HG03175 (cell line): Measurements from ENCODE around the gene SERPINE3.

ENCODE experiments used
- ATAC-seq: cut with Tn5 transposase; IDR thresholded peaks from one replicate; pipeline ENCODE4 v1.9.1; 2021; ENCODE audit warnings: mild to moderate bottlenecking, moderate library complexity; ENCODE audit not compliant: unreplicated experiment

SERPINE3 gene

GRCh38 chr13:51339354-51339753 lies at the start of gene SERPINE3:
Gene SERPINE3 (plus strand): TSS chr13:51339691. CDS start chr13:51341092, 1,401 bp downstream.
- ATAC-seq, result no peak

DNA sequence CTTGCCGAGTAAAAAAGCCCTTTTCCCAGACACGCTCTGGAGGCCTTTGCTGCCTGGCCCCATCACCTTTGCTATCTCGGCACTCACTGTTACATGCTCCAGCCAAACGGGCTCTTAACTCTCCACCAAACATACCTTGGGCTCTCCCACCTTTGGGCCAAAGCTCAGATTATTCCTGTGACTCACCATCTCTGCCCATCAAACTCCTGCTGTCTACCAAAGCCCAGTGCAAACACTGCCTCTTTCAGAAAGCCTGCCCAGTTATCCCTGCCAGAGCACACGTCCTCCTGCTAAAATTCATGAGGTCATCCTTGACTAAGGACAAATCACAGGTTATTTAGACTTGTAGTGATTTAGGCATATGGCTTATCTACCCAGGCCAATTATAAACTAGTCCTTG lies 48.1 kb upstream of the SERPINE3 start:
- ATAC-seq, result no peak

DNA sequence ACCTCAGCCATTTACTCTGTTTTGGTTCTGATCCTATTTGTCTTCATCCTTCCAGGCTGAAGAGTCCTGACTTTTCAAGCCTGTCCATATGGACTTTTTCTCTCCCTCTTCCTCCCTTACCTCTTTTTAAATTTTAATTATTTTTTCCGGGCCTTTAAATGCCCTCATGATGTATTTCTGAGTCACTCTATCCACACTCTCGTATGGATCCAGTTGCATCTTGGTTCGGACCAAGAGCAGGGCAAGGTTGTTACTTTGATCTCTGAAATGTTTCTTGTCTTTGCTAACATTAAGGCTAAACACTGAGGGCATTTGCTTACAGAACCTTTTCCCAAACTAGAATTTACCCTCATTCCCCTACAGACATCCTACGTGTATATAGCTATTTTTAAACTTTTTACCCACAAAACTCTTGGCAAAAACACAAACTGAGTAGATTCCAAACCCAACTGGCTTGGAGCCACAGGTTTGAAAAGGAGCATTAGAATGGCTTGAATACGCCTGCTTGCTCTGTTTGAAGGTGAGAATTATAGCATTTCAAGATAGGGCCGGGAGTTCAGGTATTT lies 47.4 kb upstream of the SERPINE3 start:
- ATAC-seq, result no peak

- no peak for ATAC-seq
Observed at GRCh38 chr13:51297556-51297955, 41.9 kb upstream of the SERPINE3 start.

GRCh38 chr13:51298812-51299211 lies 40.7 kb upstream of the SERPINE3 start:
- ATAC-seq, result no peak

GRCh38 chr13:51303063-51303552 lies 36.4 kb upstream of the SERPINE3 start:
- ATAC-seq, result no peak

DNA sequence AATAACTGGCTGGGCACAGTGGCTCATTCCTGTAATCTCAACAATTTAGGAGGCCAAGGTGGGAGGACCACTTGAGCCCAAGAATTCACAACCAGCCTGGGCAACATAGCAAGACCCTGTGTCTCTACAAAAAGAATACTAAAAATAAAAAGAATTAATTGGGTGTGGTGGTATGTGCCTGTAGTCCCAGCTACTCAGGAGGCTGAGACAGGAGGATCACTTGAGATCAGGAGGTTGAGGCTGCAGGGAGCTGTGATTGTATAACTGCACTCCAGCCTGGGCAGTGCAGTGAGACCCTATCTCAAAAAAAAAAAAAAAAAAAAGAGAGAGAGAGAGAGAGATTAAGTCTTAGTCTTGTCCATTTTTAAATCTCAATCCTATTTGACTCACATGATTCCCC lies 35.6 kb upstream of the SERPINE3 start:
- ATAC-seq, result no peak

GRCh38 chr13:51305271-51305967 lies 34.1 kb upstream of the SERPINE3 start:
- no peak for ATAC-seq

DNA sequence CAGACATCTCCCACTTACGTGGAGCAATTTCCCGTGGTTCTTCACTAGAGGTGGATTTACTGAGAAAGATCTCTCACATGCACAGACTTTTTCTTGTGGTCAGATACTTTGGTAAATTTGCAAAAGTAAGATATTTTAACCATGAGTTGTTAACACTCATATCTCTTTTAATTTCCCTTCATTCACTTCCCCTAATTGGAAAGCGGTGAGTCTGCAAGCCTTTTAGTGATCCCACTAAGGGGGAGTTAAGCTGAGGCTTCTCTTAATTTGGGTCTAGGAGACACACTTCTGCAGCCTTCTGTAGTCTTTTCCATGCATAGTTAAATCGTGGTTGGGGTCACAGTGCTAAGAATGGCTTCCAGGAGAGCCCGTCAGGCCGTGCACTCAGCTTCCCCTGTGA lies 30.7 kb upstream of the SERPINE3 start:
- no peak for ATAC-seq

DNA sequence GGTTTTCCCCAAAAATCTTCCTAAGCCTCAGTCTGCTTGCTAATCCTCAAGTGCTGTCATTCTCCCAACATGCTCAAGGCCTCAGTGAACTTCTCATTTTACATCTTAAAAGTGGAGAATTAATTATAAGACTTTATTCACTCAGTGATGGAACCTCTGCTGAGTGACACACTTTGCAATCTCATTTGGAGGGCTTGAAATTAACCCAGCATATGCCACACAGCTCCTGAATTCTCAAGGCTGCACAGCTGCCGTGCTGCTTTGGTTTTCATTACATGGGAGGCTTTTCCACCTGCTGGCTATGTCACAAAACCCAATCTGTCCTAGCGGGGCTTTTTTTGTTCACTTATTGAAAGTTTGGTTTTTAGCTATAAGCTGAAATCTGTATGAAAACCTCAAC lies 28.3 kb upstream of the SERPINE3 start:
- no peak for ATAC-seq

DNA sequence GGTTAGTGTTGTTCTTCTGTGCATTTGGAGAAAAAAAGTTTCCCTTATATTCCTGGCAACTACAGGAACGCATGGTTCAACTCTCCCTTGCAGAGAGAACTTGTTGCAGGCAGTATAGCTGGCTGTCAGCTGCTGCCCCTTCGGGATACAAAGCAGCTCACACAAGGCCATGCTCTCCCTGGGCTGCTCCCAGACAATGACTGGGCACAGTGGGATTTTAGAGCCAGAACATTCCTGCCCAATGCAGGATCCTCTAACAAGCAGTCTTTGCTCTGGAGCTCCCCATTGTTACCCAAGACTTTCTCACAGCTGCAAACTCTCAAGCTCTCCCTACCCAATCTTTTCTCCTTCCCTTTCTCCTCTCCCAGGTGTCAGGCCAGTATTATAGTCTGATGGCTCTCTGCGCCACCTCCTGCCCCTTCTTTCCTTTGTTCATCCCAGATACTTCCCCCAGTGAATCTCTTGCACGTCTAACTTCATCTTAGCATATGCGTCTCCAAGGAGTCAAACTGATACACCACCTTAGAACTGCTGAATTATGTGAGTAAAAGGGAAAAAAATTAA lies 27.5 kb upstream of the SERPINE3 start:
- no peak for ATAC-seq

GRCh38 chr13:51313619-51314018 lies 25.9 kb upstream of the SERPINE3 start:
- no peak for ATAC-seq

GRCh38 chr13:51317262-51317661 lies 22.2 kb upstream of the SERPINE3 start:
- no peak for ATAC-seq

- ATAC-seq, result no peak
Observed at GRCh38 chr13:51318015-51318414, 21.5 kb upstream of the SERPINE3 start.

DNA sequence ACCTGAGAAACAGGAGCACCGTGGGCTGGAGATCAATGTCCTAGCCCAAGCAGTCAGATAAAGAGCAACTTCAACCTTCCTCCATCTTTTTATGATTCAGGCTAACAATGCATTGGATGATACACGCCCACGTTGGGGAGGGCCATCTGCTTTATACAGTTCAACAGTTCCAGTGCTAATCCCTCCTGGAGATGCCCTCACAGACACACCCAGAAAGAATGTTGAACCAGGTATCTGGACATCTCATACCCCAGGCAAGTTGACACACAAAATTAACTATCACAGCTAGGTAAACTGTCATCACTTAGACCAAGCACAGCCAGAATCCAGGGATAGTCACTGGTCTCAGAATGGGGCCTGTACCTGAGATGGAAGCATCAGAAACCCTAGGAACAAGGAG lies 20.6 kb upstream of the SERPINE3 start:
- no peak for ATAC-seq

- ATAC-seq, result no peak
Observed at GRCh38 chr13:51321836-51322235, 17.7 kb upstream of the SERPINE3 start.

- ATAC-seq, result no peak
Observed at GRCh38 chr13:51322826-51323225, 16.7 kb upstream of the SERPINE3 start.

GRCh38 chr13:51323824-51324511 lies 15.5 kb upstream of the SERPINE3 start:
- no peak for ATAC-seq

- peak; percentile 51 for ATAC-seq
Observed at GRCh38 chr13:51324714-51325420, 14.6 kb upstream of the SERPINE3 start.

- ATAC-seq, result no peak
Observed at GRCh38 chr13:51325837-51326236, 13.7 kb upstream of the SERPINE3 start.

GRCh38 chr13:51326777-51327176 lies 12.7 kb upstream of the SERPINE3 start:
- ATAC-seq, result no peak
